ENCODE data around the gene APBA3. TPM values are rescaled to one million over a fixed set of nuclear protein-coding genes. Genes with fewer than 3 reads are reported as not detected.

APBA3 gene
- total RNA-seq, 2 donors from 2014 or later = 20.0 to 35.6 TPM

GRCh38 chr19:3730457-3730958 lies 31.0 kb downstream of the APBA3 start:
- no peaks in the 10 kb centered on the region for H3K9me3 ChIP-seq
- peaks cover 0 to 3% of the 10 kb centered on the region in 2 donors for H3K36me3 ChIP-seq (replicated peaks in 1 of 2; ENCODE audit: insufficient read depth in 1 of 2, low read depth in 2 of 2)
- H3K27ac ChIP-seq = no peak overlapping the region
- TF ChIP-seq POLR2A (IDR thresholded peaks at IDR 0.05) = no peak
- TF ChIP-seq CTCF (IDR thresholded peaks at IDR 0.05) = no peak
- peaks cover 12% of the 10 kb centered on the region for H3K4me1 ChIP-seq
- H3K27me3 ChIP-seq = no peaks in the 10 kb centered on the region
- no peak for ATAC-seq
- no peak overlapping the region for H3K4me3 ChIP-seq
- intact Hi-C loops (cut with DNase I) = no loop called here
- no peak for DNase-seq
- 95 to 97% methylated on average over 17 to 32 of the region's 32 CpGs for WGBS, 2 donors

- Histone ChIP-seq H3K27ac (peak overlapping the region; percentile 2 to 69 (median 60)), H3K27me3 (no peaks in the 10 kb centered on the region), H3K36me3 (replicated peaks in 1 of 2; ENCODE audit: insufficient read depth in 1 of 2, low read depth in 2 of 2) (no peaks in the 10 kb centered on the region), H3K9me3 (no peaks in the 10 kb centered on the region), H3K4me1 (peaks cover 34% of the 10 kb centered on the region), H3K4me3 (no peak overlapping the region)
- DNase-seq (peak; percentile 92 to 96 (median 94)), ATAC-seq (peak; percentile 82)
- intact Hi-C loops (cut with DNase I) = no loop called here
- WGBS, 2 donors = 17 to 19% methylated on average over 11 to 14 of the region's 14 CpGs
- TF ChIP-seq CTCF (IDR thresholded peaks at IDR 0.05) = peak in 1 of 7 experiments; percentile 4
- peak in 2 of 3 donors; percentile 42 to 50 for TF ChIP-seq POLR2A (IDR thresholded peaks at IDR 0.05)
Measured at GRCh38 chr19:3725640-3726310, 35.7 kb downstream of the APBA3 start.

- H3K36me3 ChIP-seq (replicated peaks in 1 of 2; ENCODE audit: insufficient read depth in 1 of 2, low read depth in 2 of 2) = no peaks in the 10 kb centered on the region
- no peaks in the 10 kb centered on the region for H3K27me3 ChIP-seq
- WGBS, 2 donors = 52 to 69% methylated on average over 2 to 3 of the region's 3 CpGs
- H3K4me1 ChIP-seq = peaks cover 39% of the 10 kb centered on the region
- H3K9me3 ChIP-seq = no peaks in the 10 kb centered on the region
- H3K4me3 ChIP-seq = no peak overlapping the region
- ATAC-seq (no peak), DNase-seq (no peak)
- intact Hi-C loops (cut with DNase I) = no loop called here
- peak overlapping the region in 1 of 4 donors; percentile 12 for H3K27ac ChIP-seq
- TF ChIP-seq POLR2A (IDR thresholded peaks at IDR 0.05) = no peak
- no peak for TF ChIP-seq CTCF (IDR thresholded peaks at IDR 0.05)
Measured at GRCh38 chr19:3725121-3725520, 36.4 kb downstream of the APBA3 start.

GRCh38 chr19:3723883-3724282 lies 37.6 kb downstream of the APBA3 start:
- no peaks in the 10 kb centered on the region for H3K36me3 ChIP-seq (replicated peaks in 1 of 2; ENCODE audit: insufficient read depth in 1 of 2, low read depth in 2 of 2)
- H3K9me3 ChIP-seq = no peaks in the 10 kb centered on the region
- H3K4me3 ChIP-seq = no peak overlapping the region
- DNase-seq (no peak), ATAC-seq (no peak)
- WGBS, 2 donors = 74 to 76% methylated on average over 8 of the region's 8 CpGs
- TF ChIP-seq CTCF (IDR thresholded peaks at IDR 0.05) = no peak
- no peak for TF ChIP-seq POLR2A (IDR thresholded peaks at IDR 0.05)
- peaks cover 41% of the 10 kb centered on the region for H3K4me1 ChIP-seq
- no peak overlapping the region for H3K27ac ChIP-seq
- intact Hi-C loops (cut with DNase I) = no loop called here
- H3K27me3 ChIP-seq = no peaks in the 10 kb centered on the region

DNA sequence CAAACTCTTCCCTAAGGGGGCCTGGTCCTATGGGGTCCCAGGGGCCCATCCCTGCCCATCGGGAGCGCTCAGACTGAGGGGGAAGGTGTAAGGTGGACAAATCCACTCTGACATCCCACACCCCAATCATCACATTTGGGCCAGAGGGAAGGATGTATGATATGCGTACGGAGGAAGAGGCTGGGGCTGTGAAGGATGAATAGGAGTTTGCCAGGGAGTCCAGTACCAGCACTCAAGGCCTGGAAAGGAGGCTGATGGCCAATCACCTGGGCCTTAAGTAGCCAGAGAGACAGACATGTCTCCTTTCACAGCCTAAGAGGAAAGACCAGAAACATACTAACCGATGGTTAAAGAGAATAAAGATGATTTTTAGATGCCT lies 38.4 kb downstream of the APBA3 start:
- WGBS, 2 donors = 85 to 86% methylated on average over 5 of the region's 5 CpGs
- H3K27me3 ChIP-seq = no peaks in the 10 kb centered on the region

More for the DNA sequence above, 38.4 kb downstream of the APBA3 start:
- DNase-seq (no peak), ATAC-seq (no peak)
- Histone ChIP-seq H3K27ac (peak overlapping the region in 2 of 4 donors; percentile 41 to 47), H3K4me3 (no peak overlapping the region), H3K4me1 (peaks cover 45% of the 10 kb centered on the region), H3K9me3 (no peaks in the 10 kb centered on the region), H3K36me3 (replicated peaks in 1 of 2; ENCODE audit: insufficient read depth in 1 of 2, low read depth in 2 of 2) (no peaks in the 10 kb centered on the region)
- TF ChIP-seq POLR2A (IDR thresholded peaks at IDR 0.05) = no peak
- TF ChIP-seq CTCF (IDR thresholded peaks at IDR 0.05) = no peak
- intact Hi-C loops (cut with DNase I) = no loop called here
